WERI-Rb-1 (cell line): ENCODE measurements around the gene AMMECR1.

ENCODE experiments used
- DNase-seq: peaks from one replicate; pipeline ENCODE4 v3.0.0-alpha.2; 2020
- H3K27ac ChIP-seq: fragments of 250-450 bp; sonication (Bioruptor Pico); 2 replicates; pipeline ENCODE4 v1.5.1; 2020; ENCODE audit warnings: mild to moderate bottlenecking, moderate library complexity
- H3K27me3 ChIP-seq: fragments of 250-450 bp; sonication (Bioruptor Pico); 2 replicates; pipeline ENCODE4 v1.5.1; 2021; ENCODE audit warnings: mild to moderate bottlenecking, low read depth, moderate library complexity; ENCODE audit not compliant: insufficient read depth, severe bottlenecking
- H3K36me3 ChIP-seq: fragments of 250-450 bp; sonication (Bioruptor Pico); 2 replicates; pipeline ENCODE4 v1.5.1; 2020; ENCODE audit warnings: mild to moderate bottlenecking, moderate library complexity
- H3K4me3 ChIP-seq: 2 replicates; pipeline ENCODE4 v1.5.1; 2011; ENCODE audit warnings: low read depth, mild to moderate bottlenecking, control low read depth, low read length
- H3K9me3 ChIP-seq: fragments of 250-450 bp; sonication (Bioruptor Pico); 2 replicates; pipeline ENCODE4 v1.5.1; 2021; ENCODE audit warnings: mild to moderate bottlenecking, moderate library complexity; ENCODE audit not compliant: severe bottlenecking
- TF ChIP-seq, protein P1 (sequence below): IDR thresholded peaks from 2 replicates; pipeline ENCODE4 v1.5.1; 2011; ENCODE audit warnings: low read depth, mild to moderate bottlenecking, control low read depth, inconsistent platforms, low read length

Gene AMMECR1

DNA sequence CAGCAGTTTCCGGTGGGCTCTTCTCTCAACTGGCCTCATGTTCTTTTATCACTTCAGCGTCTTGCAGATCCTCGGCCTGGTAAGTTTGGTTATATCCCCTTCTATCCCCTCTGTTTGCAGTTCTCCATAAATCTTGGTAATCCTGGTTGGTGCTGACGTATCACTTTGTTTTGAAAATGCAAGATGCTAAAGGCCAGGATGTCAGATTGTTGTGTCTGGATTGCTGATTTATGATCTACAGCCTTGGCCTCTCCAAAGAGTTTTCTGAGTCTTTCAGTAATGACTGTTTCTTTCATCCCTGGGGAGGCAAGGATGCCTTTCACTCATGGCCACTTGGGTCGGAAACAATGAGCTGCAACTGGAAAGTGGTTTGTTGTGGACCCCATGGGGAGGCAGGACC is 146.4 kb downstream of the AMMECR1 start:
- Histone ChIP-seq H3K27ac (no peak overlapping the region), H3K4me3 (no peak overlapping the region), H3K36me3 (peaks cover 20% of the 10 kb centered on the region), H3K9me3 (no peaks in the 10 kb centered on the region), H3K27me3 (no peaks in the 10 kb centered on the region)
- TF ChIP-seq, protein P1, sequence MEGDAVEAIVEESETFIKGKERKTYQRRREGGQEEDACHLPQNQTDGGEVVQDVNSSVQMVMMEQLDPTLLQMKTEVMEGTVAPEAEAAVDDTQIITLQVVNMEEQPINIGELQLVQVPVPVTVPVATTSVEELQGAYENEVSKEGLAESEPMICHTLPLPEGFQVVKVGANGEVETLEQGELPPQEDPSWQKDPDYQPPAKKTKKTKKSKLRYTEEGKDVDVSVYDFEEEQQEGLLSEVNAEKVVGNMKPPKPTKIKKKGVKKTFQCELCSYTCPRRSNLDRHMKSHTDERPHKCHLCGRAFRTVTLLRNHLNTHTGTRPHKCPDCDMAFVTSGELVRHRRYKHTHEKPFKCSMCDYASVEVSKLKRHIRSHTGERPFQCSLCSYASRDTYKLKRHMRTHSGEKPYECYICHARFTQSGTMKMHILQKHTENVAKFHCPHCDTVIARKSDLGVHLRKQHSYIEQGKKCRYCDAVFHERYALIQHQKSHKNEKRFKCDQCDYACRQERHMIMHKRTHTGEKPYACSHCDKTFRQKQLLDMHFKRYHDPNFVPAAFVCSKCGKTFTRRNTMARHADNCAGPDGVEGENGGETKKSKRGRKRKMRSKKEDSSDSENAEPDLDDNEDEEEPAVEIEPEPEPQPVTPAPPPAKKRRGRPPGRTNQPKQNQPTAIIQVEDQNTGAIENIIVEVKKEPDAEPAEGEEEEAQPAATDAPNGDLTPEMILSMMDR: no peak
- DNase-seq: no peak

DNA sequence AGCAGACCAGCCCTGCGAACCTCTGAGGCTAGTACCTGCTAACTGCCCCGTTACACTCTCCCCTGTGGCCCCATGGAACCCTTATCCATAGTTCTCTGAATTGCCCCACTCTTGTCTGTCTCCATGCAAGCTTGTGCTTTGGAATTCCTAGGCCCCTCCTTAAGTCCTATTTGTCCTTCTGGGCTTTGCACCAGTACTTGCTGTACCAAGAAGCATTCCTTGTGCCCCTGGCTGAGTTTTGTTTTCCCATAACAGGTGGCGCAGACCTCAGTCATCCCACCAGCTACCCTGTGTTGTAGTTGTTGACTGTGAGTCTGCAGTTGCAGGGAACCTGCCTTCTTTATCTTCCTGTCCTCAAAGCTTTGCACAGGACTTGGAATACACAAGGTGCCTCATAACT is 147.9 kb downstream of the AMMECR1 start:
- H3K27ac ChIP-seq: no peak overlapping the region
- no peak overlapping the region for H3K4me3 ChIP-seq
- no peaks in the 10 kb centered on the region for H3K9me3 ChIP-seq
- H3K36me3 ChIP-seq: peaks cover 18% of the 10 kb centered on the region
- DNase-seq: no peak
- TF ChIP-seq, protein P1: no peak
- H3K27me3 ChIP-seq: no peaks in the 10 kb centered on the region

DNA sequence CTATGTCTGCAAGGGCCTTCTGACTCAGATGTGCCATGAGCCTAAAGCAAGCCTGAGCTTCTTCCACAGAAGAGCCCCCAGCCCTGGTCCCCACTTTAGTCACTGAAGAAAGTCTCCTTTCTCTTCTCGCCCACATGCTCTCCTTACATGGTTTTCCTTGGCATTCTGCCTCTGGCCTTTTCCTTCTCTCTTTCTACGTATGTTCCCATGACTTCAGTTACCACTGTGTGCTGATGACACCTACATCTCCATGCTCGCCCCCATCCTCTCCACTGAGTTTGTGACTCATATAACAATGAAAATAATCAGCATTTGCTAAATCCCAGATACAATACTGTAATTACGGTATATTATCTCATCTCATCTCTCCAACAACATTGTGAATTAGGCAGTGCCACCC is 149.3 kb downstream of the AMMECR1 start:
- Histone ChIP-seq H3K27me3 (no peaks in the 10 kb centered on the region), H3K36me3 (peaks cover 15% of the 10 kb centered on the region), H3K4me3 (no peak overlapping the region), H3K9me3 (no peaks in the 10 kb centered on the region), H3K27ac (no peak overlapping the region)
- DNase-seq: no peak
- TF ChIP-seq, protein P1: no peak

DNA sequence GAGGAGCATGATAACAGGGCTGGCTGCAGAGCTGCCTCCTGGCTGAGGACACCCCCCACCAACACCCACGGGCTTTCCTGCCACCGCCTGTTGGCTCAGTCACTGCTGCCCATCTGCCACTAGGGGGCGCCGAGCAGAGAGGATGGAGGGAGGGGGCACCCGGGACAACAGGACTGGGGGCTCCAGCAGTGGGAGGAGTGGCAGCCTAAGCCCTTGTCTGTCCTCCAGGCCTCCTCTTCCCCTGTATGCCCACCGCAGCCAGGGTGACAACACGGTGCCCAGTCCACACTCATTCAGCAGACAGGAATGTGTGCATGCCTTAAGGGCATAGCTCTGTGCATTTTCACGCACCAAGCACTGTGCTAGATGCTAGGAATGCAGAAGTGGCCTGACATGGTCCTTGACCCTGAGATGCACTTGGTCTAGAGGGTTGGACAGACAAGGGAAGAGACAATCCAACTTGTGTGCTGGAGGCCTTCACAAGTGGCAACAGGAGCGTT is 149.9 kb downstream of the AMMECR1 start:
- DNase-seq: peak; percentile 61
- Histone ChIP-seq H3K27me3 (no peaks in the 10 kb centered on the region), H3K27ac (no peak overlapping the region), H3K9me3 (no peaks in the 10 kb centered on the region), H3K36me3 (peaks cover 11% of the 10 kb centered on the region), H3K4me3 (no peak overlapping the region)
- TF ChIP-seq, protein P1: peak; percentile 78

DNA sequence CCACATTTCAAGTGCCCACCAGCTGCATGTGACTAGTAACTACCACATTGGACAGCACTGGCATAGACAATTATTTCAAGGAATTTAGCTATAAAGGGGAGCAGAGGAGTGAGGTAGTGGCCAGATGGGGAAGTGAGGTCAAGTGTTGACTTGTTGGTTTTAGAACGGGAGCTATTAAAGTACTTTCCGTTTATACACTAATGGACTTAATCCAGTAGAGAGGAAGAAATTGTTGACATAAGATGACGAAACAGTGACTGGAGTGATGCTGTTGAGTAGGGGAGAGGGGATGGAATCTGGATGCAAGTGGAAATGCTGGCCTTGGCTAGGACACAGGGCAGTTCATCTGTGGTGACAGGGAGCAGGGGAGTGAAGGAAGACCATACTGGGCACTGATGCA is 154.4 kb downstream of the AMMECR1 start:
- Histone ChIP-seq H3K4me3 (no peak overlapping the region), H3K27me3 (no peaks in the 10 kb centered on the region), H3K9me3 (no peaks in the 10 kb centered on the region), H3K36me3 (no peaks in the 10 kb centered on the region), H3K27ac (no peak overlapping the region)
- DNase-seq: no peak
- TF ChIP-seq, protein P1: no peak

DNA sequence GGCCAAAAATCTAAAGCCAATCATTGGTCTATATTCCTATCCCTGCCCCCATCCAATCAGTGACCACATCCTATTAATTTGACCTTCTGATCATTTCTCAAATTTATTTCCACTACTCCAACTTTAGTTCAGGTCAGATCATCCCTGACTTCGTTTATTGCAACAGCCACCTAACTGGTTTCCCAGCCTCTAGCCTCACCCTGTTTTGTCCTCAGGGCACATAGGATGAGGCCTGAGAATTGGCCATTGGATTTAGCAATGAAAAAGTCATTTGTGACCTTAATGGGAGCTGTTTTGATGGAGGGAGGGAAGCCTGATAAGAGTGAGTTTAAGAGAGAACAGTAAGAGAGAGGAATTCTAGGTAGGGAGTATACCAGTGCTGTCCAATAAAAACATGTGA is 155.0 kb downstream of the AMMECR1 start:
- Histone ChIP-seq H3K36me3 (no peaks in the 10 kb centered on the region), H3K27me3 (no peaks in the 10 kb centered on the region), H3K4me3 (no peak overlapping the region), H3K27ac (no peak overlapping the region), H3K9me3 (no peaks in the 10 kb centered on the region)
- TF ChIP-seq, protein P1: no peak
- DNase-seq: no peak
